ENCODE results near the gene EXOC4.
A peak's percentile ranks its signal among the peaks of the same experiment; 100 is the strongest.
"Not testable (repeated sequence)": the region's sequence is repeated elsewhere in the genome, so short reads cannot be mapped to it uniquely, and the experiment has no call there.

The EXOC4 gene

GRCh38 chr7:133770863-133771492, 518.1 kb downstream of the EXOC4 start:
- no peak for DNase-seq

DNA sequence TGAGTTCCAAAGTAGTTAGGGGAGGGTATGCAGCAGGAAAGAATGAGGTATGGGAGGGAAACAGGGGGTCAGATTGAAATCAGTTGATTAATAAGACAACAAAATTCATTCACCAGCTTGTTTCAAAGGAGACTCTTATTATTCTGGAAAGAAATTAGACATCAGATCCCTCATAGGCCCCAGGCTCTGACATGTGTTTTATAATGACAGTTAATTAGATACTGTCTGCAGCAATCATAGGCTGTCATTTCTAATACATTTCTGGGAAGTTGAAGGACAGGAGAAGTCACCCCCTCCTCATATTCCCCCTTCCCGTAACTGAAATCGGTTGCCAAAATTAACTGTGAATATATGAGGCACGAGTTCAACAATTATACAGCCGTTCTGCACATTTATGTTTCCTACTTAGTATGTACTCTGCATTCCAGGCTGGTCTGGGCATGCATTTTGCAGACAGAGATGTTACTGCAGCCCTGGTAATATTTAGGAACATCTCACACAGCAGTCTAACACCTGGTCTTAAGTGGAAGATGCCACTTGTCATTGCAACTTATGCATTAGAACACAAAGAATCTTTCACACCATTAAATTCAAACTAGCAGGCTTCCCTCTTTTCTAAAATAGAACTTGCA, 519.0 kb downstream of the EXOC4 start:
- DNase-seq = no peak

- no peak for DNase-seq
Measured at GRCh38 chr7:133773601-133774000, 520.7 kb downstream of the EXOC4 start.

DNA sequence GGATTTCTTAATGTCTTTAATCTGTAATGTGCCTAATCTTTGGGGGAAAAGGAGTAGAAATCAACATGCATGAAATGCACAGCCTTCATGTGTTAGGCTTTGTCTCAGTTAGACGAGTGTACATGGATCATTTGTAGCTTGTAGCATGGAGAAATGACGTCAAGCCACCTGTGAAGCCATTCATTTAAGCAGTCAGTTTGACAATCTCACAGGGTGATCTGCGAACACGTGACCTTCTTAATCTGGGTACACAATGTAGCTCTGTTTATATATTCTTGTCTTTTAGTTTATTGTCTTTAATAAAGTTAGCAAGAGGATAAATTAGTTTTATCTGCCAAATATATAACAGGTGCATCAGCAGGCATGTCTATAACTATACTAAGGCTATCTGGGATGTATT, 522.3 kb downstream of the EXOC4 start:
- no peak for DNase-seq

- DNase-seq = no peak
Measured at GRCh38 chr7:133776266-133776665, 523.4 kb downstream of the EXOC4 start.

DNA sequence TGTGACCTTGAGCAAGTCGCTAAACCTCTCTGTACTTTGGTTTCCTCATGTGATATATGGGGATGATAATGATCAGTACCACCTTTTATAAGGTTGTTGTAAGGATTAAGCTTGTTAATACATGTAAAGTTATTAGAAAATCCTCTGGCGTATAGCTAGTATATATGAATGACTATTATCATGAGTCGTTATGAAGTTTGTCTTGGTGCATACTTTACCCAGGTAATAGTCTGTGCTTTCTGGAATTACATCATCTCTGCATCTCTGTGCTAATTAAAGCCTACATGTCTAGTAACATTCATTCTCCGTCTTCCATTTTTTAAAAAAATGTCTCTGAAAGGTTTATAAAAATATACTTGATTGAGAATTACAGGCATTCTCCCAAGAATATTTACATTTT, 524.8 kb downstream of the EXOC4 start:
- no peak for DNase-seq

- no peak for DNase-seq
Measured at GRCh38 chr7:133778472-133778871, 525.6 kb downstream of the EXOC4 start.

DNA sequence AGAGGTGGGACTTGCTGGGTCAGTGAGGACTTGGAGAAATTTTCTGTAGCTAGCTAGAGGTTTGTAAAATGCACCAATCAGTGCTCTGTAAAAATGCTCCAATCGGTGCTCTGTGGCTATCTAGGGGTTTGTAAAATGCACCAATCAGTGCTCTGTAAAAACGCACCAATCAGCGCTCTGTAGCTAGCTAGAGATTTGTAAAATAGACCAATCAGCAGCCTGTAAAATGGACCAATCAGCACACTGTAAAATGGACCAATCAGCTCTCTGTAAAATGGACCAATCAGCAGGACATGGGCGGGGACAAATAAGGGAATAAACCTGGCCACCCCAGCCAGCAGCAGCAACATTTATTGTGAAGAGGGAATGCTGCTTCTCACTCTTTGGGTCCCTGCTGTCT, 526.7 kb downstream of the EXOC4 start:
- DNase-seq = not testable (repeated sequence)

DNA sequence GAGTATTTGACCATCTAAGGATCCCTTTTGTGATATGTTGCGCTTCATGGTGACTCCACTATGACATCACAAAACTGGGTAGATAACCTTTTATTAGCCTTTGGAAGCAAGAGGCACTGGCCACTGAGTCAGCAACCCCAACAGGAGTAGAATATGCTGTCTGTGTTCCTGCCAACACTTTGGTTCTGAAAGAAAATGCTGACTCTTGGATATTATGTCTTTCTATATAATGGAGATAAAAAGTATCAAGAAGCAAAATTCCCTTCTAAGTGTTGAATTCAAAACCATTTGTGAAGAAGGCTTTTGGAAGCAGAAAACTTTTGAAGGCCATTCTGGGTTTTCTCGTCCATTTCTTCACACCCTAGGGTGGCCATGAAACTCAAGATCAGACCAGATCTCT, 528.0 kb downstream of the EXOC4 start:
- DNase-seq = no peak

DNA sequence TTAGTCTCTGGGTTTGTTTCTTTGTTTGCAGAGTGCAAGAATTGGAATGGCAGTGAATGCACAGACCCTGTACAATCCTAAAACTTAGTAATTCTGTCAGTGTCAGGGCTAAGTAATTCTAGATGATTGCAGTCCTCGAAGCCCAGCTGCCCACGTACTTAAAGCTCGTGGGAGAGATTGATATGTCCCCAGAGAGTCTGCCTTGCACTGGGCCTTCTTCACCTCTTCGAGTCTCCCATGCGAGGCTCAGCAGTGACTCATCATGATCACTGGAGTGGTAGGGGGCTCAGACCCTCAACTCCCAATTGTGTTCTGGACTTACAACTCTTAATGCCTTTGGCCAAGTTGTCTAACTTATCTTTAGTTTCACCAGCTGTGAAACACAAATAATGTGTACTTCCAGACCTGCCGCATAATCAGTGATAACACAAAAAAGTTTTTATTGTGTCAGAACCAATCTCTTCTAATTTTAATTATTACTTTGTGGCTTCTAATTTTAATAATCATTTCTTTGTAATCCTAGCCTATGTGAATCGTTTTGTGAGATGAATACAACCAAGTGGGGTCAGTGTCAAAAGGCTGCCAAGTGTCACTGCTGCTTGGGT, 528.7 kb downstream of the EXOC4 start:
- peak; percentile 33 for DNase-seq

- DNase-seq = no peak
Measured at GRCh38 chr7:133782470-133782869, 529.6 kb downstream of the EXOC4 start.

GRCh38 chr7:133783276-133783675, 530.4 kb downstream of the EXOC4 start:
- no peak for DNase-seq

- DNase-seq = no peak
Measured at GRCh38 chr7:133784486-133785001, 531.7 kb downstream of the EXOC4 start.

DNA sequence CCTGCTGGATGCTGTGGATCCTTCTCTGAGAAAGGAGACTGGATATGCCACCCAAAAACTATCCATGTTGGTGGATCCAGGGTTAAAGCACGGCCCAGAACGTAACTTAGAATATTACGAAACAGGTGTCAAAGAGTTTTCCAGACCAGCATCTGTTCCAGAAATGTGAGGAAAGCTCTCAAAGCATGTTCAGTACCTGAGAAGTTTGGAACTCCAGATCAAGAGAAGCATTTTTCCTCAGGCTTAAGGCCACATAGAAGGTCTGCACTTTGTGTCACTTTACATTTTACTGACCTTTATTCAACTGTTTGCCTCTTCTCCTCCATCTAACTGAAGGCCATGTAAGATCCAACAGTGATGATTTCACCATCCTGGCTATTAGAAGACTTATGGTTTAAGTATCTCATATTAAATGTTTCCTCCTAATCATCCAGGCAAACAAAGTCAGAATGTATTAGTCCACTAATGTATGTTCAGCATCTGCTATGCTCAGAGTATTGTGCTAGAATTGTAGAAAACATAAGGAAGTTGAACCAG, 533.6 kb downstream of the EXOC4 start:
- DNase-seq = no peak

- no peak for DNase-seq
Measured at GRCh38 chr7:133789974-133790373, 537.1 kb downstream of the EXOC4 start.

DNA sequence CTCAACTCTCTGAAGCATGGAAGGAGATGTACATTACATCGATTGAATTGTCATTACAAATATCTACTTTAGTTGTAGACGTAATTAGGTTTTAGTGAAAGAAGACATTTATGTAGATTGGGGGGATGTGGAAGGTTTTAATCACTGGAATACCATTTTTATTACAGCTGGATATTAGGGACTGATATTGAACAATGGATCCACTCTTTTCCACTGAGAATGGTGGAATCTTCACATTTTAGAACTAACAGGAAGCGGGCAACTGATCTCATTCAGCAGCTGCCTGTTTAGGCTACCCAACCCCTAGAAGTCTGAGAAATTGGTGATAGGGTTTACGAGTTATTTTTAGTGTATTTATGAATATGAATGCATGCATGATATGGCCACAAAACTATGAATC, 538.0 kb downstream of the EXOC4 start:
- no peak for DNase-seq

DNA sequence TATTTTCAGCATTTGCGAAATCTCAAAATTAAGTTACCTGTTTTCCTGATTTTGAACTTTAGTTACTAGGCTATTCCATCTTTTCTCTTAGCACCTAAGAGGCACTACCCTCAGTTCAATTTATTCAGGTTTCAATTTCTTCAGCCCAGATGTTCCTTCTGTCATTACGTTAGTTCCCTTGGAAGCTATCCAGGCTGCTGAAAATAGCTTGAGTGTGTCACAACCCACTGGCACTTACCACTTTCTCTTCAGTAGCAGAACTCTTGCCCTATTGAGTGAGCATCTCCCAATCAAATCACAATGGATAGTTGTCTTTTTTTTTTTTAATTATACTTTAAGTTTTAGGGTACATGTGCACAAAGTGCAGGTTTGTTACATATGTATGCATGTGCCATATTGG, 541.6 kb downstream of the EXOC4 start:
- DNase-seq = peak; percentile 44

- no peak for DNase-seq
Measured at GRCh38 chr7:133795068-133795665, 542.3 kb downstream of the EXOC4 start.

DNA sequence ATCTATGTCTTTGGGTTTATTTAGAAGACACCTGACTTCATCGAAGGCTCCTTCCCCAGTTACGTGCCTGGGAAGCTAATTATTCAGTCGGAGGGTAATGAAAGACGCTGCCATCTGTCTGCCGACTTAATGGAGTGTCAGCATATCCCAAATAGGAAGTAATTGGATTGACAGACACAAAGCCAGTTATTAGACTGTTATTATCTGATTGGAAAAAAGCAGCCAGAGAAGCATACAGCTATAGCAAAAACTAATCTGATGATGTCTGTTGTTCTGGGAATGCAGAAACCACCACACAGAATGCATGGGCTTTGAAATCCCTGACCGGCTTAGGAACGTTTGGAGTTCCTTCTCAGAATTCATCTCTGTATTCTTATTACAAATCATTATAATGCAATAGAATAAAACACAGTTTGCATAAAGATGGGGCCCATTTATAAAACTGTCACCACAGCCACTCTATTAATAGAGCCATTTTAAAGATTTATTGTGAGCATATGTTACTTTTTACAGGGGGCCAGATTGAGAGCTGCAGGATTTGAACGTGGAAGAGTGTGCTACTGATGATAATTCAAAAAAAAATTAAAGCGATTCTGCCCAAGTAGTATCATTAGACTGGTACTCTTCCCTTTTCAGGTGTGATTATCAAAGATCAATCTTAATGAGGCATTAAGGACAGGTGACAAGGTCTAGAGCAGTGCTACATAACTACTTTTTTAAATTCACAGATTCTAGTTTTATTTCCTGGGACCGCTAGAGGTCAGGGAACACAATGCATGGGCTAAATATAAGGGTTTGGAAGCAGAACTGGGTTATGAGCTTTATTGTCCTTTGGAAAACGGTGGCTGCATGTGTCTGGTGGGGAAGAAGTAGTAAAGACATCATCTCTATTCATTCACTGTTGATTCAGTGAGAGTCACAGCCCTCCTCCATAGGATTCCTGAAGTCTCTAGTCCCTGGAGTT, 544.2 kb downstream of the EXOC4 start:
- peak; percentile 77 for DNase-seq

GRCh38 chr7:133797818-133798520, 545.1 kb downstream of the EXOC4 start:
- no peak for DNase-seq

GRCh38 chr7:133801341-133801740, 548.5 kb downstream of the EXOC4 start:
- no peak for DNase-seq

DNA sequence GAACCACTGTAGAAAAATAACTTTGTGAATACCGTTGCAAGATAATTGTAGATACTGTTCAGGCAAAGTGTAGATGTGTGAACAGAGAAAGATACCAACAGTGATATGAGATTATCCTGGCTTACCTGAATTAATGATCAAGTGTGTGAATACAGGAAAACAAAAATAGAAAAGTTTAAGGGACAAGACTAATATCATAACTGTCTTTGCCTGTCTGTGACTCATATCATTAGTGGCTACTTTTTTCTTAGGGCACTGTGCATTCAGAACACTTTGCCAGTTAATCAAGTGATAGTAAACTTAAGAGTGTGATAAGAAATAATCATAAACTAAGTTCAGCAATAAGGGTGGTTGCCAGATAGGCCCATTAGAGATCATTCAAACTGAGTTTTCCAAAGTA, 551.2 kb downstream of the EXOC4 start:
- DNase-seq = no peak

Measured in NCI-H524 treated with DMSO at 0.1 percent for 48 hours (cell line).